Measurements from ENCODE around the gene ZNF248.
"Not testable (repeated sequence)": the region's sequence is repeated elsewhere in the genome, so short reads cannot be mapped to it uniquely, and the experiment has no call there.

Gene ZNF248

DNA sequence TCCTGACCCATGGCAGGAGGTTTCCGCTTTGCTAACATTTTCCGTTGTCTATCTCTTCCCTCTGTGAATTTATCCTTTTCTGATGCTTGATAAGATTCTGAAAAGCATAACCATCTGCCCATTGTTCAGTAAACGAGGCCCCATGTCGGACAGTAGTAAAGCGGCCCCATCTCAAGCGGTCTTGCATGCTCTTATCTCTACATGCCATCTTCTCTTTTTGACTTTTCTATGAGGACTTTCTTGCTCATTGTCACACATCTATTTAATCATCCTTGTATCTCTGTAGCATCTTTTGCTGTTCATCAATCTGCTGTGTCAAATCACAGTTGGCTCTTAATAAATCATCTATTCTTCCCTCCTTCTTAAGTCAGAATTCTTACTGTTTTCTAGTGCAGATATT lies 37.6 kb downstream of the ZNF248 start:
- DNase-seq, result no peak

DNA sequence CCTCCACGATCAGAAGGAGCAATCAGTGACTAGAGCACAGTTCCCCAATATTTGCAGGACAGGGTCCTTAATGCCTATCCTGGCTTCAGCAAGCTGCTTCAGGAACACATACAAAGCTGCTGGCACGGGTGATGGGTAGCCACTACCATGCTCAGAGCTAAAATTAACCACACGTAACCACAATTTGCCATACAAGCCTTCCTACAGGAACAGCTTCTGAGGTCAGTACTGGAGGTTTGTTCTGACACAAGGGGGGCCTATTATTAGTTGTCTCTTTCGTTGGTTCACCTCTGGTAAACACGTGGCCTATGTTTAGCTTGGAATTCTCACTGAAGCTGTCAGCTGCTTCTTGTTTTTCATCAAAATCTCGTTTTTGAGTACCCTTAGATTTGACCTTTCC lies 41.1 kb downstream of the ZNF248 start:
- no peak for DNase-seq

DNA sequence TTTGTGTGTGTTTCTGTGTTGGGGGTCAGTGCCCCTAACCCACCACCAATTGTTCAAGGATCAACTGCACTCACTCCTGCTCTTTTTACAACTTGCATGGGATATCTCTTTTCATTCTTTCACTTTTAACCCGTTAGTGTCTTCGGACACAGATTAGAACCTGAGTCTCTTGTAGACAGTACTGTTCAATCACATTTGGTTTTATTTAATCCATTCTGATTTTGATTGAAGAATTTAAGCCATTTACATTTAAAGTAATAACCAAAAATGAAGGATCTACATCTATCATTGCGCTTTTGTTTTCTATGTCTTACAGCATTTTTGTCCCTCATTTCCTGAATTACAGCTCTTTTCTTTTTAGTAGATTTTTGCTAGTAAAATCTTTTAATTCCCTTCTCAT lies 43.6 kb downstream of the ZNF248 start:
- DNase-seq, result no peak

DNA sequence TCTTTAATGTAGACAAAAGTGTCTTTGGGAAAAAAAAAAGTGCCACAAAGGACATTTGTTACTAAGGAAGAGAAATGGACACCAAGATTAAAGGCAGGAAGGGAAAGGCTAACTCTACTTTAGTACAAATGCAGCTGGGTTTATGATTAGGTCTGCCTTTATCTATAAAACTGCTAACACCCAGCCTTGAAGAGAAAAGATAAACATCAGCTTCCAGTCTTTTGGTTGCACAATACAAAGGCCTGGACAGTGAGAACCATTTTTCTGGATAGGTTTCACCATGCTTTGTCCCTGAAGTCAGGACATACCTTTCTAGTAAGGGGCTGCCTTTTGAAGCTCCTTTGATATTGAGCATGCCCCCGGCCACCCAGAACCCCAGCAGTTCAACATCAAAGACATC lies 45.1 kb downstream of the ZNF248 start:
- no peak for DNase-seq

- DNase-seq, result no peak
Measured at GRCh38 chr10:37803269-37803668, 54.1 kb downstream of the ZNF248 start.

DNA sequence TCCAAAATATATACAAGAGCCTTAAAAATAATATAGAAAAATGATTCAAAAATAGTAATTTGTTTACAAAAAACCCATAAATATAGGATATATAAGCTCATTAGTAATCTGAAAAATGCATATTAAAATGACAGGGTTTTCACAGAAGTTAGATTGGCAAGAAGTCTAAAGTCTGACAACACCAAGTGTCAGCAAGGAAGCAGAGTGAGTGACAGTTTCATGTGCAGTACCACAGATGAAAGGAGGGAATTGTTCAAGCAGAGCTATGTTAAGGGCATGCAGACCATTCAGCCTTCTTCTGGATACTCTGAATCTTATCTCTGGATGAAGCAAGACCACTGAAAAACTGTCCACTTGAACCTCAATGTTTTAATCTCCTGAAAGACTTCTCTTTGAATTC lies 55.9 kb downstream of the ZNF248 start:
- DNase-seq, result no peak

DNA sequence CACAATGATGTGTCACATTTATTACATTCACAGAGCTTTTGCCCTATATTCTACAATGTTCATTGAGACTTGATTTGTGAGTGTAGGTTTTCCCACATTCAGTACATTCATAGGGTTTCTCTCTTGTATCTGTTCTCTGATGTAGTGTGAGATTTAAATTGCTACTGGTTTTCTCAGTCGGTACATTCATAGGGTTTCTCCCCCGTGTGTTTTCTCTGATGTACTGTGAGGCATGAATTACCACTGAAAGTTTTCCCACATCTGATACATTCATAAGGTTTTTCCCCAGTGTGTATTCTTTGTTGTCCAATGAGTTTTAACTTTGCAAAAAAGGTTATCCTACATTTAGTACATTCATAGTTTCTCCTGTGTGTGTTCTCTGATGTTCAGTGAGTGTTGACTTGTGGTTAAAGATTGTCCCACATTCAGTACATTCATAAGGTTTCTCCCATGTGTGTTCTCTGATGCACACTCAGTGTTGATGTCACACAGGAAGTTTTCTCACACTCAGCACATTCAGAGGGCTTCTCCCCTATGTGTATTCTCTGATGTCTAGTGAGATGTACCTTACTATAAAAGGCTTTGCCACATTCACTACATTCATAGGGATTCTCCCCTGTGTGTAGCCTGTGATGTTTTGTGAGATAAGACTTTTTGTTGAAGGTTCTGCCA lies 63.0 kb downstream of the ZNF248 start:
- no peak for DNase-seq

GRCh38 chr10:37789590-37789989 lies 67.8 kb downstream of the ZNF248 start:
- DNase-seq, result no peak

DNA sequence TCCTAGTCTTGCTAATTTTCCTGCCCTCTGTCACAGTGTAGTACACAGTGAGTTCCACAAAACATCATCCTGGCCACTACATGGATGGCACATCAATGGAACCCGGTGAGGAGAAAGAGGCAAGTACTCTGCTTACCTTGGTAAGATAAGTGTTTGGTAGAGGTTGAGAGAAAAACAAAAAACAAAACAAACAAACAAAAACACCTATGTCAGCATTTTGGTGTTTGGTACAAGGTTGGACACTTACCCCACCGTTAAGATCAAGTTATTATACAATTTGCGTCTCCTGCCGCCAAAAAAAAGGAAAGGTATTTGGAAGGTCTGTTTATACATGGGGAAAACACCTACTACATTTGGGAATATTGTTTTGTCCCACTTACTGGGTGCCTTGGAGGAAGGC lies 72.7 kb downstream of the ZNF248 start:
- no peak for DNase-seq

DNA sequence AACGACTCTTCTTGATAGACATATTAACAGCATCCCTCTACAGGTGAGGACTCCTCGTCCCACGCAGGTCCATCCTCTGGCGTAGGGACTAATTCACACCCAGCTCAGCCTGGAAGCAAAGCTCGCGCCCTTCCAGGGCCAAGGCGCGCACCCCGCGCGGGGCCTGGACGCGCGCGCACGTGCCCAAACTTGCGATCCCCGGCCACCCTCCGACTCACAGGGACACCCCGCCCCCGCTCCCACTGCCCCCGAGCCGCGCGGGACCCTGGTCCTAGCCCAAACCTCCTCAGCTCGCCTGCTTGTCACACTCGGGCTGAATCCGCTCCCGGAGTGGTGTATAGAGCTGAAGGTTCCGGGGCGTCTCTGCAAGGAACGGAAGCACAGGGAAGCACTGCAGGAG lies 76.9 kb downstream of the ZNF248 start:
- no peak for DNase-seq

GRCh38 chr10:37777056-37777455 lies 80.4 kb downstream of the ZNF248 start:
- no peak for DNase-seq

DNA sequence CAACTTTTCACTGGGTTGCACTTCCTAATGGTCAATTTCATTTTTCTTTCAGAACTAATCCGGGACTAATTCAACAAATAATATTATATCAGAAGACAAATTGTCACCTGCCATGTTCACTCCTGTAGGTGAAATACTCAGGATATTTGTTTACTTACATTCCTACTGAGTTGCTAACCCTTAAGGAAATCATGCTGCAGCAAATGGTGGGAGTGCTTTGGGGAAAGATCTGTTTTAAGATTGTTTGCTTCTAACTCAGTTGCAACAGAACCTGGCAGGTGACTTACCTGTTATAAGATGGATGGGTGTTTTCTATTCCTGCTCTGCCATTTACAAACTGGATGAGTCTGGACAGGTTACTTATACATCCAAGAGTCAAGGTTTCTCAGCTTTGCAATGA lies 81.8 kb downstream of the ZNF248 start:
- no peak for DNase-seq

GRCh38 chr10:37774351-37774750 lies 83.1 kb downstream of the ZNF248 start:
- no peak for DNase-seq

- no peak for DNase-seq
Measured at GRCh38 chr10:37765216-37765615, 92.2 kb downstream of the ZNF248 start.

DNA sequence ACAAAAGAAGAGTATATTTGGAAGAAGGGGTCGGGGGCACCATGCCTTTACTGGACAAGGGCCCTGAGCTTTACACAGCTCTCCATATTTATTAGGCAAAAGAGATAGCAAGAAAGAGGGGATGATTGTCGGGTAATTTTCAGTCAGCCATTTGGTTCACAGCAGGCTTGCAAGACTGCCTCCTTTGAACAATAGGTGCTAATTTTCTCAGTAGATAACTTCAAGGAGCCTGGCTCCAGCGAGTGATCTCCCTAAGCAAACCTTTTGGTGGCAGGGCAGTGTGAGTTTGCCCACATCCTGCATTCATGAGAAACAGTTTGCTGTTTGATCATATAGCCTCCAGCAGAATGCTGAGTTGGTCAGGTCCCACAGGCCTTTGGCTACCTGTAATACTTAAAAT lies 94.3 kb downstream of the ZNF248 start:
- no peak for DNase-seq

DNA sequence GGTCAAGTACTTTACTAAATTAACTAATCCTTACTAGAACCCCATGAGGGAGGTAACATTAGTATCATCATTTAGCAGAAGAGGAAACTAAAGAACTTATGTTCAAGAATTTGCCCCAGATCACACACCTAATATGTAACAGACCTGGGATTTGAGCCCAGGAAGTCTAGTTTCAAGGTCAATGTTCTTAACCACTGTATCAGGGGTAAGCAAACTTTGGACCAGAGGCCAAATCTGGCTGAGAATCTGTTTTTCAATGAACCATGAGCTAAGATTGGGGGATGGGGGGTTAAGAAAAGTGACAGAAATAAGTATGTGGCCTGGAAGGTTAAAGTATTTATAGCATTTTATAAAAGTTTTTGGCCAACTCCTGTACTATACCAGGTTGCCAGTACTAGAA lies 95.1 kb downstream of the ZNF248 start:
- no peak for DNase-seq

GRCh38 chr10:37760817-37761216 lies 96.6 kb downstream of the ZNF248 start:
- no peak for DNase-seq

DNA sequence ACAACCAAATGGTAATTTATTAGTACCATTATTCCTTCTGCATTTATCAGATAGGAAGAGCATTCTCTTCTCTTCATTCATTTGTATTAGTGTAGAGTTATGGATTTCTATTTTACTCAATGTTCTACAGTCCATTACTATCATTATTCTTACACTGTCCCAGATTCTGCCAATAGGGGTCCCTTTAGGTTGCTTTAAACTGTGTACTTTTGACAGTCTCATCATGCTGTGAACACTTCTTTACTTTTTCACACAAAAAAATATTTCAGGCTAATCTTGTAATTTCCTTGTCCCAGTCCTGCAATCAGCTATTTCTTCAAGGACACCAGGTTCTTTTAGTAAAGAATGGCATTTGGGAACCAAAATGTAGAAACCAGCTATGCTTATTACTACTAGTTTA lies 99.3 kb downstream of the ZNF248 start:
- DNase-seq, result no peak

GRCh38 chr10:37754538-37755323 lies 102.7 kb downstream of the ZNF248 start:
- no peak for DNase-seq

GRCh38 chr10:37752334-37752875 lies 105.0 kb downstream of the ZNF248 start:
- DNase-seq, result no peak

DNA sequence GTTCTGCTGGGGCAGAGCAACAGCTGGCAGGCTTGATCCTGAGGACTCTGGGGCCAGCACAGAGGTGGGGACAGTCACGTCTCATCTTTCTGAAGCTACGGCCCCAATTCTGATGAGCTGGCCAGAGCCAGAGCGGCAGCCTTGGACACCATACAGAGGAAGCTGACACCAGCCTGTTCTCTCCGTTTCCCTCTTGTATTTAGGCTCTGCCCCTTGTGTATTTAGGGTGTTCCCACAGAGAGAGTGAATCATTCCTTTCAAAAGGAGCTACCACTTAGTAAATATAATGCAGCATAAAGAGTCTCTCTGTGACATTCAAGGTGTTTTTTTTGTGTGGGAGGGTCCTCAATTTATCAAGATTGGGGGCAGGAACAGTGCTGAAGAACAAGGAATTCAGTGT lies 109.2 kb downstream of the ZNF248 start:
- no peak for DNase-seq

GRCh38 chr10:37747081-37747480 lies 110.3 kb downstream of the ZNF248 start:
- no peak for DNase-seq

GRCh38 chr10:37741831-37742230 lies 115.6 kb downstream of the ZNF248 start:
- no peak for DNase-seq

DNA sequence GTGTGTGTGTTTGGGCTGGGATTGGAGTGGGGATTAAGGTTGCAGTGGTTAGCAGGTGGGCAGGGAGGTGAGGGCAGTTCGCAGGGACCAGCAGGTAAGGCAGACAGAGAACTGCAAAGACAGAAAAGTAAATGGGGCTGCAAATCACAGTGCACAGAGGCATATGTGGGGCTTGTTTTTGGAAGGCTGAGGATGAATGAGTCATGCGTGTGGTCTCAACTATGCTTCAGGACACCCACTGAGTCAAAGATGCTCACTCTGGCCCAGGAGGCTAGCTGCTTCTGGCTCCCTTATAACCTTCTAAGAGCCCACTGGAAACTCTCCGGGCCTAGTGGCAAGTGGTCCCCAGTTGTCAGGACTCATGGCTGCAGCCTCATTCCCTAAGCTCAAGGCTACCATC lies 118.2 kb downstream of the ZNF248 start:
- DNase-seq, result no peak

DNA sequence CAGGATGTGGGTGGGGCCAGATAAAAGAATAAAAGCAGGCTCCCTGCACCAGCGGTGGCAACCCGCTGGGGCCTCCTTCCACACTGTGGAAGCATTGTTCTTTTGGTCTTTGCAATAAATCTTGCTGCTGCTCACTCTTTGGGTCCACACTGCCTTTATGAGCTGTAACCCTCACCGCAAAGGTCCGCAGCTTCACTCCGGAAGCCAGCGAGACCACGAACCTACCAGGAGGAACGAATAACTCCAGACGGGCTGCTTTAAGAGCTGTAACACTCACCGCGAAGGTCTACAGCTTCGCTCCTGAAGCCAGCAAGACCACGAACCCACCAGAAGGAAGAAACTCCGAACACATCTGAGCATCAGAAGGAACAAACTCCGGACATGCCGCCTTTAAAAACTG lies 119.2 kb downstream of the ZNF248 start:
- not testable (repeated sequence) for DNase-seq

All from DMS79 (cell line).